H1 (cell line): ENCODE measurements around the gene SLC35F6. TPM values are rescaled to one million over a fixed set of nuclear protein-coding genes. Genes with fewer than 3 reads are reported as not detected.
"Not testable (repeated sequence)": the region's sequence is repeated elsewhere in the genome, so short reads cannot be mapped to it uniquely, and the experiment has no call there.

Experiments
- CTCF ChIA-PET: fragments of 300-600 bp; sonication (Branson Sonifier 250); formaldehyde crosslinking; loops from one replicate; lab custom pipeline; 2021; ENCODE audit not compliant: partially characterized antibody; lab: Charles Lee
- POLR2A ChIA-PET: fragments of 300-600 bp; sonication (Branson Sonifier 250); formaldehyde crosslinking; loops from one replicate; lab custom pipeline; 2021; ENCODE audit warnings: inconsistent platforms; ENCODE audit not compliant: partially characterized antibody; lab: Charles Lee
- DNase-seq, 2 experiments: peaks; one replicate each; pipeline versions ENCODE4 v3.0.0 to v3.0.0-alpha.2; 2010 to 2022; ENCODE audit warnings: low spot score in 2 of 2, low read depth in 1 of 2, mixed read lengths in 1 of 2
- FAIRE-seq: peaks from 2 replicates; lab custom pipeline; 2011; peaks lifted over from hg19 to GRCh38; lab: Jason Lieb, UNC
- H2AFZ ChIP-seq: 2 replicates; pipeline ENCODE4 v1.8.1; 2012; ENCODE audit warnings: low read length, inconsistent platforms
- H2AK5ac ChIP-seq: 2 replicates; pipeline ENCODE4 v1.6.1; 2013; ENCODE audit warnings: low read depth, low read length
- H2BK120ac ChIP-seq: replicated peaks from 2 replicates; pipeline ENCODE3; 2013; ENCODE audit warnings: low read depth, low read length, inconsistent platforms
- H2BK12ac ChIP-seq: 2 replicates; pipeline ENCODE4 v1.6.1; 2013; ENCODE audit warnings: low read depth, low read length
- H2BK15ac ChIP-seq: 2 replicates; pipeline ENCODE4 v1.6.1; 2013; ENCODE audit warnings: low read length
- H2BK20ac ChIP-seq: 2 replicates; pipeline ENCODE4 v1.6.1; 2013; ENCODE audit warnings: low read length
- H2BK5ac ChIP-seq: 2 replicates; pipeline ENCODE4 v1.6.1; 2013; ENCODE audit warnings: low read depth, low read length
- H3K14ac ChIP-seq: 2 replicates; pipeline ENCODE4 v1.6.1; 2013; ENCODE audit warnings: inconsistent platforms; ENCODE audit not compliant: insufficient read length
- H3K18ac ChIP-seq: 2 replicates; pipeline ENCODE4 v1.6.1; 2013; ENCODE audit warnings: low read length; ENCODE audit errors: extremely low read depth
- H3K23ac ChIP-seq: 2 replicates; pipeline ENCODE4 v1.6.1; 2013; ENCODE audit warnings: inconsistent platforms; ENCODE audit not compliant: insufficient read length
- H3K23me2 ChIP-seq: 2 replicates; pipeline ENCODE4 v1.6.1; 2013; ENCODE audit warnings: low read depth, low read length
- H3K27ac ChIP-seq: 2 replicates; pipeline ENCODE4 v1.6.1; 2011; ENCODE audit warnings: low read depth, low read length, inconsistent platforms
- H3K27me3 ChIP-seq, 4 experiments: replicated peaks in 1 of 4; 1 replicate in 1 of 4; 2 replicates in 3 of 4; pipeline versions ENCODE4 v1.6.1 to v1.8.1; 2011 to 2013; ENCODE audit warnings: low read length in 3 of 4, mild to moderate bottlenecking in 3 of 4, inconsistent platforms in 2 of 4, mixed read lengths in 2 of 4, moderate library complexity in 1 of 4; ENCODE audit not compliant: control insufficient read depth in 3 of 4, insufficient read depth in 3 of 4; ENCODE audit errors: extremely low read depth in 1 of 4
- H3K36me3 ChIP-seq, 4 experiments: 2 replicates each; pipeline versions ENCODE4 v1.6.1 to v1.8.1; 2011 to 2013; ENCODE audit warnings: mild to moderate bottlenecking in 4 of 4, low read length in 3 of 4, moderate library complexity in 2 of 4, control low read depth in 1 of 4, inconsistent platforms in 1 of 4; ENCODE audit not compliant: insufficient read depth in 4 of 4, control insufficient read depth in 2 of 4
- H3K4ac ChIP-seq: replicated peaks from 2 replicates; pipeline ENCODE3; 2013; ENCODE audit warnings: low read length, low read depth, mixed read lengths, inconsistent platforms; ENCODE audit not compliant: insufficient read length
- H3K4me1 ChIP-seq, 4 experiments: replicated peaks in 1 of 4; 1 replicate in 1 of 4; 2 replicates in 3 of 4; pipeline versions ENCODE4 v1.6.1 to v1.8.1; 2011 to 2013; ENCODE audit warnings: low read length in 3 of 4, inconsistent platforms in 2 of 4, mixed read lengths in 1 of 4; ENCODE audit not compliant: insufficient read depth in 4 of 4, control insufficient read depth in 3 of 4
- H3K4me2 ChIP-seq, 2 experiments: 2 replicates each; pipeline versions ENCODE4 v1.6.1 to v1.8.1; 2011 to 2013; ENCODE audit warnings: low read depth in 2 of 2, low read length in 2 of 2, control low read depth in 1 of 2, inconsistent platforms in 1 of 2, mild to moderate bottlenecking in 1 of 2; ENCODE audit not compliant: insufficient read depth in 1 of 2
- H3K4me3 ChIP-seq, 4 experiments: fragments of 200-600, 300-600 bp in 1 of 4; sonication (generic), shearing (Covaris generic), sonication (Bioruptor Twin) in 1 of 4; 2 replicates each; pipeline versions ENCODE4 v1.5.1 to v1.8.1; 2011 to 2016; ENCODE audit warnings: low read length in 4 of 4, low read depth in 3 of 4, control low read depth in 2 of 4, inconsistent platforms in 2 of 4, mild to moderate bottlenecking in 2 of 4, mixed read lengths in 1 of 4, moderate library complexity in 1 of 4; ENCODE audit not compliant: insufficient read depth in 2 of 4; ENCODE audit errors: extremely low read depth in 1 of 4
- H3K56ac ChIP-seq: replicated peaks from 2 replicates; pipeline ENCODE3; 2013; ENCODE audit warnings: low read depth, mild to moderate bottlenecking, mixed read lengths, low read length, inconsistent platforms; ENCODE audit not compliant: insufficient read length
- H3K79me1 ChIP-seq: 2 replicates; pipeline ENCODE4 v1.6.1; 2013; ENCODE audit warnings: low read depth, low read length, control low read depth
- H3K79me2 ChIP-seq, 2 experiments: 2 replicates each; pipeline versions ENCODE4 v1.6.1 to v1.8.1; 2012 to 2013; ENCODE audit warnings: low read length in 2 of 2, mild to moderate bottlenecking in 2 of 2, inconsistent platforms in 1 of 2; ENCODE audit not compliant: insufficient read depth in 2 of 2, control insufficient read depth in 1 of 2
- H3K9ac ChIP-seq, 4 experiments: replicated peaks in 1 of 4; 1 replicate in 1 of 4; 2 replicates in 3 of 4; pipeline versions ENCODE4 v1.6.1 to v1.8.1; 2011 to 2013; ENCODE audit warnings: low read depth in 3 of 4, low read length in 3 of 4, control low read depth in 2 of 4, mild to moderate bottlenecking in 2 of 4, moderate library complexity in 2 of 4, inconsistent platforms in 1 of 4; ENCODE audit errors: extremely low read depth in 1 of 4
- H3K9me3 ChIP-seq, 2 experiments: 2 replicates each; pipeline versions ENCODE4 v1.6.1 to v1.8.1; 2012 to 2013; ENCODE audit warnings: mild to moderate bottlenecking in 2 of 2, moderate library complexity in 2 of 2, control low read depth in 1 of 2, inconsistent platforms in 1 of 2, low read depth in 1 of 2, low read length in 1 of 2, mixed read lengths in 1 of 2; ENCODE audit not compliant: insufficient read depth in 2 of 2
- H4K20me1 ChIP-seq, 2 experiments: replicated peaks in 1 of 2; 2 replicates each; pipeline versions ENCODE3 to v1.8.1; 2011 to 2013; ENCODE audit warnings: inconsistent platforms in 2 of 2, low read length in 2 of 2, mild to moderate bottlenecking in 1 of 2; ENCODE audit not compliant: insufficient read depth in 2 of 2, control insufficient read depth in 1 of 2
- H4K5ac ChIP-seq: 2 replicates; pipeline ENCODE4 v1.6.1; 2013; ENCODE audit warnings: low read length, low read depth, mixed read lengths, inconsistent platforms; ENCODE audit not compliant: insufficient read length
- H4K8ac ChIP-seq: 2 replicates; pipeline ENCODE4 v1.8.0; 2013; ENCODE audit warnings: mild to moderate bottlenecking, moderate library complexity, low read length, inconsistent platforms; ENCODE audit not compliant: insufficient read depth; ENCODE audit errors: extremely low read depth
- H4K91ac ChIP-seq: replicated peaks from 2 replicates; pipeline ENCODE3; 2013; ENCODE audit warnings: low read length, mixed read lengths, inconsistent platforms; ENCODE audit not compliant: insufficient read length
- WGBS, 2 experiments: shearing (Covaris generic) in 1 of 2; methylation state at CpG; one replicate each; pipeline versions ENCODE4 v1.1.6 to v1.1.7; 2013 to 2015; ENCODE audit warnings: low lambda C conversion rate in 2 of 2, mixed read lengths in 2 of 2, inconsistent platforms in 1 of 2, low coverage in 1 of 2, missing lambda C conversion rate in 1 of 2; ENCODE audit not compliant: insufficient replicate concordance in 2 of 2, insufficient coverage in 1 of 2, insufficient read length in 1 of 2; ENCODE audit errors: extremely low coverage in 1 of 2, missing lambda C conversion rate in 1 of 2; 5-methylcytosine and 5-hydroxymethylcytosine counted together
- polyA plus RNA-seq, 7 experiments: library from polyadenylated mRNA; depleted of rRNA in 3 of 7; stranded (reverse) in 5 of 7; unstranded in 2 of 7; fragments of >200 nt in 5 of 7; fragments of 200-250 nt in 2 of 7; gene quantifications; 1 replicate in 5 of 7; 2 replicates in 1 of 7; 4 replicates in 1 of 7; pipeline versions ENCODE4 v1.2.1 to v1.2.3, GENCODE V29; 2011 to 2013; ENCODE audit warnings: missing spikeins in 2 of 7, mixed read lengths in 2 of 7
- total RNA-seq: library from RNA; stranded (reverse); fragmentation: NEBNext Ultra II Directional; extraction: Animal tissue kit (Norgen Biotek cat#: 25700); gene quantifications from 2 replicates; pipeline ENCODE4 v1.2.1, GENCODE V29; 2021

Gene SLC35F6
- total and polyA plus RNA-seq, 2 of the 8 experiments (the other 6 are each of a cell fraction or from before 2014, with no cell fraction given), result 11.2 to 13.5 TPM

DNA sequence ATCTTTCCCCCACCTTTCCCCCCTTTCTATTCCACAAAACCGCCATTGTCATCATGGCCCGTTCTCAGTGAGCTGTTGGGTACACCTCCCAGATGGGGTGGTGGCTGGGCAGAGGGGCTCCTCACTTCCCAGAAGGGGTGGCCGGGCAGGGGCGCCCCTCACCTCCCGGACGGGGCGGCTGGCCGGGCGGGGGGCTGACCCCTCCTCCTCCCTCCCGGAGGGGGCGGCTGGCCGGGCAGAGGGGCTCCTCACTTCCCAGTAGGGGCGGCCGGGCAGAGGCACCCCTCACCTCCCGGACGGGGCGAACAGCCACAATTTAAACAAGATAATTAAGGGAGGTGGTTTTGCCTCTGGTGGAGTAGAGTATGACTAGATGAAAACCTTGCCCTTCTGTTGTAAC is 31.1 kb downstream of the SLC35F6 start:
- not testable (repeated sequence) for H3K4me1 ChIP-seq, H2BK120ac ChIP-seq

More for the DNA sequence above, 31.1 kb downstream of the SLC35F6 start:
- H4K91ac ChIP-seq, H2BK15ac ChIP-seq, H3K27ac ChIP-seq, H4K8ac ChIP-seq, H3K56ac ChIP-seq, CTCF ChIA-PET, H4K20me1 ChIP-seq, H2BK12ac ChIP-seq, H2AK5ac ChIP-seq, H2AFZ ChIP-seq, H3K4me2 ChIP-seq, H3K4ac ChIP-seq, FAIRE-seq, H3K23ac ChIP-seq, DNase-seq, H3K27me3 ChIP-seq, H3K23me2 ChIP-seq, H3K9ac ChIP-seq, H3K9me3 ChIP-seq, POLR2A ChIA-PET, H3K14ac ChIP-seq, H3K79me1 ChIP-seq, H3K18ac ChIP-seq, H2BK5ac ChIP-seq, H3K79me2 ChIP-seq, H4K5ac ChIP-seq, H2BK20ac ChIP-seq, H3K4me3 ChIP-seq: not testable (repeated sequence)
- 100% methylated on average over 6 of the region's 17 CpGs; no CpG with 5 or more reads in 1 of the 2 experiments for WGBS, 2 experiments
- H3K36me3 ChIP-seq, result peaks cover 2 to 34% (median 22%) of the 10 kb centered on the region in 4 experiments; a peak in 7 of 8 replicates
